Fibroblast of skin of right biceps (primary cell): ENCODE results near the gene ASB15.

Experiments used
- DNase-seq: peaks from one replicate; pipeline ENCODE4 v3.0.0-alpha.2; 2013

ASB15 gene

DNA sequence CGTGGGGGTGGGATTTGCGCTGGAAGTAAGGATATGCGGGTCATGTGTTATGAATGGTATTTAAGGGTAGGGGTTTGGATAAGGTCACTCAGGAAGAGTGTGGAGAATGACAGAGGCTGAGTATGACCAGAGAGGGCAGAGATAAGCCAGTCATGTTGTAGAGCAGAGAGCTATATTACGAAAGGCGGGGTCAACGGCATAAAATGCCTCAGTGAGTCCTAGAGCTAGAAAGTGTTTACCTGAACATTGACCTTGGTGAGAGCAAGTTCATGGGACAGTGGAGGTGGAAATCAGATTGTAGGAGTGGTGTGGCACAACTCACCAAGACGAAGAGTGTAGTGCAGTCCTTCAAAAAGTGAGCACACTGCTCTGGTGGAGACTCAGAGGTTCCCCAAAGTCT, 67.9 kb downstream of the ASB15 start:
- no peak for DNase-seq

DNA sequence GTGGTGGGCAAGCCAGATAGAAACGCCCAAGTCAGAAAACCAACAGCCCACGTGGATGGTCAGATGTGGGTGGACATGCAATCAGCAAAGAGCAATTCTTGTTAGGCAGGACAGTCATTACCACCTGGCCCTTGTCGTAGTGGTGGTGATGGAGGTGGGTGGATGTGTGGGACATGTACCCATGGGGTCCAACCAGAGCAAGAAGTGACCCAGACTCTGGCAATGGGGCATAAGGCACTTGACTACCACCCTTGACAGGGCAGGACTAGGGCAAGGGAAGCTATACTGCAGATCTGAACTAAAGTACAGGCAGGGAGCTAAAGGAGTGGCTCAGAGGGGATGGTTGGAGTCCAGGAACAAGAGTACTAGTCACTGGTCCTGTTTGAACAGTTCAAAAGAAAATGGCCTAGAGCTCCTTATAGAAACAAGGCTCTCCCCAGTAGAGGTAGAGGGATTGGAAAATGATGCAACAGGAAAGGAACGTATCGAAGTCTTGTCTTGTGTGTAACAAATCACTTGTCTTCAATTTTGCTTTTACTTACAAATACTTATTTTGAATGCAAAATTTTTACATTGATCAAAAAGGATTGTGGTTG, 71.6 kb downstream of the ASB15 start:
- no peak for DNase-seq

DNA sequence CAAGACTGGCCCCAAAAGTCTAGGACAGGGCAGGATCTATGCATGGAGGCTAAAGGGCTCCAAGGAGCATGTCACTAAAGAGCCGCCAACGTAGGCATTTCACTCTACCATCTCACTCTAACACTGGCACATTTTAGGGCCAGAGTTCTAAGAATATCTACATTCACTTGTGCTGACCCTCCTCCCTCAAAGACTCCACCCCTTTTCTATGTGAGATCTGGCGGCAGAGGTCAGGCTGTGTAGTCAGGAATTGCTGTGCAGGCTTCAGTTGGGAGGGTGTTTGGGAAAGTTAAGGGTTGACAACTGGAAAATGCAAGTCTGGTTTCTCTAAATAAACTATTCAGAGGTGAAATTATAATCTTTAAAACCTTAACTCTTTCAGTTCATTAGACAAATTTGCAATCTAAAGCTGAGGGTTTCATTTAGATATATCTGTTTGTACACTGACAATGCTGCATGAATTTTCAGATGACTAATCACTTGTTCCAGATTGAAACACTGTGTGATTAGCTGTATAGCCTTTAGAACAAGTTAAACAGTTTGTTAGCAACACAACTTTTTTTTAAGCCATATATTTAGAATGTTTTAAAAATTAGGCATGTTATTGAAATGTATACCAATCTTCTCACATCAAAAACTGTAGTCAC, 72.3 kb downstream of the ASB15 start:
- DNase-seq: no peak

DNA sequence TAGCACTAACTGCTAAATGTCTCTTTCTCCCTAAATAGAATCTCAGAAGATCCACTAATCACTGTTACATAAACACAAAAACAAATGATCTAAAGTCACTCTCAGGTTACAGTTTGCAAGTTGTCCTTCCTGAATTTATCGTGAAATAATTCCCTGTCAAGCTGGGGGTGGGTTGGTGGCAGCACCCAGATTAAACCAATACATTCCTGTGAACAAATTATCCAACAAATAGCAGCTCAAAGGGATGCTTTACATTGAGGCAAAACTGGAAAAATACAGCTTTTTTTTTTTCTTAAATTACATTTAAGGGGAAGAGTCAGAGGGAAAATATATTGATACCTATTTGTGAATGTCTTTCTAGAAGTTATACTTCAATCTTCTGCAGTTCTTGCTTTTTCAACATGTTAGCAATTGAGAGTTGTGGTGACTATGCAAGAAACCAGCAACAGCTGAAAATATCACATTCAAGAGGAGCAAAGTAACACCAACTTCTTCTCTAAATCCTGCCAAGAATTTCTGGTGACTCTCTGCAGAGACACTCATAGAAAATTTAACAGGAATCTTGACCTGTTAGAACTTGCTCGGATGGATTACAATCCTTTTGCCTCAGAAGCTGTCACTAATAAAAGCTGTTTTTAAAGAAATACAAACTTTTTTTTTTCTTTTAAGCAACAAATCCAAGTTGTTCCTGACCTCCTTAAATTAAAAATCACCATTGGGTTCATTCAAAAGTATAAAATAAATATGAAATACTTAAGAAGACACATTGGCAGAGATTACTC, 73.0 kb downstream of the ASB15 start:
- DNase-seq: peak; percentile 35

DNA sequence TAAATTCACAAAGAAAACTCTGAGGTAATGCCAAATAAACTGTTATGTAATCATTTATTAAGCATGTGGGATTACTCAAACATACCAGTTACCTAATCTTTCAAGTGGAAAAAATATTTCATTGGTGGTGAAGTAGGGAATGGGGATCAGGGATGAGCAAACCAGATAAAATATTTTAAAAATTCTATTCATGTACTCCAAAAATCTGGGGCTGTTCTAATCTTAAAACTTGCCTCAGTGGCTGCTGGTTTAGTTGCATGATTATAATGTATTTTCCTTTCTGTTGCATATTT, 73.5 kb downstream of the ASB15 start:
- peak; percentile 49 for DNase-seq

DNA sequence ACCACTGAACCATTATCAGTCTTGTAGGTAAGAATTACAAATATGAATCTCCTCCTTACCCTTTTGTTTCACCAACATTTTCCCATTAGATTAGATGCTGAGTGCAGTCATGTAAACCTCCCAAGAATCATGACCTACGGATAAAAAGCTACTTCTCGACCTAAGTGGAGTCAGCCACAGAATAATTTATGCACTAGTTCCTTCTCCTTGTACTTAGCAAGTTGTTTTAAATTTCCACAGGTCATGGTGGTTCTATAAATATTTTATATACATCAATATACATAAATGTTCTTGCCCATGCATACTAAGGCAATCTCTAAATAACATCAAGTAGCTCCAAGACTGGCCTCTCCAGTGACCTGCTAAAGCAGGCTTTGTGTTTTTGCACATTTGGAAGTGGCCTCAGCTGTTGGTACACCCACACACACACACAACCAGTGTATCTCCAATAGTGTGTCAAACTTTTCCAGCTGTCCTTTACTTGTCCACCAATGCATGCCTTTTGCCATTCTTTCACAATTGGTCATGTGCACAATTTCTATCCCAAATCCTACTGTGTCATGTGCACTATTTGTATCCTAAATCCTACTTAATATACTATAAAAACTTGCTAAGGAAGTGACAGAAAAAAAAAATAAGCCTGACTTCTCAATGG, 75.6 kb downstream of the ASB15 start:
- no peak for DNase-seq

DNA sequence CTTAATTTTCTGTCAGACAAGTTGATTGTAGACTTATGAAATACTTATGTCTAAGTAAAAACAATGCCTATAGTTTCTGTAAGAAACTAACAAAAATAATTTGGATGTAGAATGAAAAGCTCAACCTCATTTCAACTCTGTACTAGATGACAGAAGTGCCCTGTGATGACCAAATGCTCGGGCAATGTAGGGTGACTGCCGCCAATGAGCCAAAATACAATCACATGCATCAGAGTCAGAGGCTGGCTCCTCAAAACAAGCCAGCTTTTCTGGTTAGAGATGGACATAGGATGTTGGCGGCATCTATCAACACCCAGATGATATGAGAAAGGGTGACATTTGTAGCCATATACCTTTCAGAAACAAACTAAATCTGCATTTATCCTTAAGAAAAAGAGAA, 78.0 kb downstream of the ASB15 start:
- no peak for DNase-seq

DNA sequence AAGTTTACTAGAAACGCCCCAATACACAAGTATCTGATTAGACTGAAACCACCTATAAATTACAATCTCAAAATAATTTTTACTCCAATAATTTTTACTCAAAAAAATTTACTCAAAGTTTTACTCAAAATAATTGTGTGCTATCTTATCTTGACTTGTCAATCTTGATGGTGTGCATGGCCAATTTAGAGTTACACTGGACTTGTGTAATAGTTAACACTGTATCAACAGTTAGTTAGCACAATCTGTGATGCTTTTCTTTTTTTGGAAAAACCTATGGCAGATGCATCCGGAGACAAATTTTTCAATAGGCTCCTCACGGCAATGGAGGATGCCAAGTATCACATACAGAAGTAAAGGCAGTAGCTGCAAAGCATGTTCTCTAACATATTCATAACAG, 79.0 kb downstream of the ASB15 start:
- DNase-seq: no peak

DNA sequence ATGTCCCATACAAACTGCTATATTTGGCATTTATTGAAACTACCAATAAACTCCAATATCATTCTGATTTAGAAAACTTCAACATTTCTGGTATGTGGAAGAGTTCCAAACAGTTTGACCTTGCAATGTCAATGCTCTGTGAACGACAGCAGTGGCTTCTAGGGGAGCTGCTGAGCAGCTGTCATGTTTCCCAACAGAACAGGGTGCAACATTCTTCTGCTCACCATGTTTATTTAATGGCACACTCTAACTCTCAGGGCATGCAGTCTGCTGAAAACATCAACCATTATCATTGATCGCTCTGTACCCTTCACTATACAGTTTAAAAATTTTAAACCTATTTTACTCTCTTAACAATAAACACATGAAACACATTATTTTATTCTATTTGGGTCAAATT, 79.9 kb downstream of the ASB15 start:
- DNase-seq: no peak

DNA sequence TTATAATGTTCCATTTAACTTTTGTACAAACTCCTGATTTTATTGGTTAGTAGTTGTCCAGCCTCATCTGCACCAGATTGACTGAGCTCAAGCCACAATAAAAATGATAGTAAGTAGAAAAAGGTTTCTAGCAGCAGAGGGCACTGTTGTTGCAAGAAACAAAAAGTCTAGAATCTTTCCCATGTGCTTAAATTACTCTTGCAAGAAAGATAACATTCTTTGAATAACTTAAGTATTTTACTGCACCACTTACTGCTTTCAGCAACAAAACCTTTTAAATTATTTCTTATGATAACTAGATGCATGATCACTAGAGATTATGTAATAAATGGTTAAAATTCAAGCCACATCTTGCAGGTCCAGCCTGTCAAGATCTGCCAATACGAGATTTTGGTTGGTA, 81.1 kb downstream of the ASB15 start:
- peak; percentile 61 for DNase-seq

DNA sequence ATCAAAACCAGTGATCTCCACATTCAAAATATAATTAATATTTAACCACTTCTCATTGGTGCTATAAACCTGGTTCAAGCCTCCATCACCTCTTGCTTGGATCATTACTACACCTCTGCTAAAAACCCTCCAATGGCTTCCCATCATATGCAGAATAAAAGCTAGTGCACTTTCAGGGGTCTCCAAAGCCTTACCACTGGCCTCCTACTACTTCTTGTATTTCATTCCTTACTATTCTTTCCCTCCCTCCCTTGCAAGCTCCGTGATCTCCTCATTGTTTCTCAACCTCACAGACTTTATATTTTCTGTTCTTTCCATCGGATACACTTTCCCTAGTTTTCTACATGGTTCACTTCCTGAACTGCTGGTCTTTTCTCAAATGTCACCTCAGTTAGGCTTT, 85.5 kb downstream of the ASB15 start:
- no peak for DNase-seq

DNA sequence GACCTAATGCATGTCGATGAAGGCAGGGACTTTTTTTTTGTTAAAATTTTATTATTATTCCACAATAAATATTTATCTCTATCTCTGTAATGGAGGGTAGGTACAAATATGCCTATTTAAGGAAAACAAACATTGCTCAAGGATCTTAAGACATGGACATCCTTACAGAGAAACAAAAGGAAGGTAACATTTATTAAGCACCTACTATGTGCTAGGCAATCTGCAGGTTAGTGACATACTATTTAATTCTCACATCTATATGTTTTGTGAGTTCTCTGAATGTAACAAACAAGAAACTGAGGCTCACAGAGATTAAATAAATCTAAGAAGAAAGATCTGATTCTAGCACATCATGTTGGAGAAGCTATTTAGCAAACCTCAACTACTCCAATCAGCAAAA, 86.1 kb downstream of the ASB15 start:
- no peak for DNase-seq
